Measurements from ENCODE around the gene ARL17B. TPM values are rescaled to one million over a fixed set of nuclear protein-coding genes. Genes with fewer than 3 reads are reported as not detected.
A peak's percentile ranks its signal among the peaks of the same experiment; 100 is the strongest.
"Not testable (repeated sequence)": the region's sequence is repeated elsewhere in the genome, so short reads cannot be mapped to it uniquely, and the experiment has no call there.

The ARL17B gene
- total RNA-seq, 1 donor from 2014 or later = 15.3 TPM

DNA sequence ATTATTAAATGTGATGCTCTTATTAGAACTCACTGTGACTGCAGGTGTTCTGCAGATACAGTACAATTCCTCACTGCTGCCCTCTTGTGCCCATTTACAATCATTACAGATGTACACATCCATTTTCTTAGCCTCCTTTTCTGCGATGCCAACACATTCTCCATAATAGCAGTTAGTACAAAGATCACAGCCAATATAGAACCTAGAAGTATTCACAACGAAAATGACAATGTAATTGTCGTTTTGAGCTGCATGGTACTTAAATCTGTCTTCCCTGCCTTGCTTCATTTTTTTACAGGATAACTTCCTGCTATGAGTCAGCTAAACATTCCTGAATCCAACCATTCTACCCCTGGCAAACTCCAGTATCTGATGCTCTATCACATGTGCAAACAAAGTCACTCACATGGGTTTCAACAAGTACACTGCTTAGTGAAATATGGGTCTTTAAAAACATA lies 74.8 kb downstream of the ARL17B start:
- Mint-ChIP-seq H3K4me1 (ENCODE audit: low read depth, unreplicated experiment) (peaks cover 15% of the 10 kb centered on the region), H3K4me3 (ENCODE audit: unreplicated experiment) (peak overlapping the region; percentile 0)
- not testable (repeated sequence) for H3K36me3 Mint-ChIP-seq (ENCODE audit: unreplicated experiment); H3K27me3 Mint-ChIP-seq (ENCODE audit: unreplicated experiment); H3K27ac Mint-ChIP-seq (ENCODE audit: unreplicated experiment); H3K9me3 Mint-ChIP-seq (ENCODE audit: unreplicated experiment); DNase-seq
- TF ChIP-seq, protein P1, sequence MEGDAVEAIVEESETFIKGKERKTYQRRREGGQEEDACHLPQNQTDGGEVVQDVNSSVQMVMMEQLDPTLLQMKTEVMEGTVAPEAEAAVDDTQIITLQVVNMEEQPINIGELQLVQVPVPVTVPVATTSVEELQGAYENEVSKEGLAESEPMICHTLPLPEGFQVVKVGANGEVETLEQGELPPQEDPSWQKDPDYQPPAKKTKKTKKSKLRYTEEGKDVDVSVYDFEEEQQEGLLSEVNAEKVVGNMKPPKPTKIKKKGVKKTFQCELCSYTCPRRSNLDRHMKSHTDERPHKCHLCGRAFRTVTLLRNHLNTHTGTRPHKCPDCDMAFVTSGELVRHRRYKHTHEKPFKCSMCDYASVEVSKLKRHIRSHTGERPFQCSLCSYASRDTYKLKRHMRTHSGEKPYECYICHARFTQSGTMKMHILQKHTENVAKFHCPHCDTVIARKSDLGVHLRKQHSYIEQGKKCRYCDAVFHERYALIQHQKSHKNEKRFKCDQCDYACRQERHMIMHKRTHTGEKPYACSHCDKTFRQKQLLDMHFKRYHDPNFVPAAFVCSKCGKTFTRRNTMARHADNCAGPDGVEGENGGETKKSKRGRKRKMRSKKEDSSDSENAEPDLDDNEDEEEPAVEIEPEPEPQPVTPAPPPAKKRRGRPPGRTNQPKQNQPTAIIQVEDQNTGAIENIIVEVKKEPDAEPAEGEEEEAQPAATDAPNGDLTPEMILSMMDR (IDR thresholded peaks at IDR 0.05; ENCODE audit: partially characterized antibody, unreplicated experiment) = peak; percentile 83

DNA sequence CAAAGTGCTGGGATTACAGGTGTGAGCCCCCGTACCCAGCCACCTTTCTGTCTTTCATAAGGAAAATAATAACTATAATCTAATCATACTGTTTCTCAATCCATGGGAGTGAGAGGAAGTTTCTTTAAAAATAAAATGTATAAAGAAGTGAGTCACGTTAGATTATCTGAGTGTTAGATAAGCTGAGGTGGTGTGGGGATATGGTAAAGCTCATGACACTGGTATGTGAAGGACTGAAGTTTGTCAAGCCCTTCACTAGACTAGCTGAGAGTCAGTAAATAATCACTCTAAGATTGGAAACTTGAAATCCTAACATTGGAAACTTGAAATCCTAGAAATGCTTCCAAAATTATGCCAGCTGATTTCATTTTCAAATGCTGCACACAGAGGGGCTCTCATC lies 76.1 kb downstream of the ARL17B start:
- H3K4me3 Mint-ChIP-seq (ENCODE audit: unreplicated experiment); H3K27ac Mint-ChIP-seq (ENCODE audit: unreplicated experiment); H3K36me3 Mint-ChIP-seq (ENCODE audit: unreplicated experiment); H3K9me3 Mint-ChIP-seq (ENCODE audit: unreplicated experiment); DNase-seq; H3K27me3 Mint-ChIP-seq (ENCODE audit: unreplicated experiment): not testable (repeated sequence)
- H3K4me1 Mint-ChIP-seq (ENCODE audit: low read depth, unreplicated experiment) = peaks cover 15% of the 10 kb centered on the region

DNA sequence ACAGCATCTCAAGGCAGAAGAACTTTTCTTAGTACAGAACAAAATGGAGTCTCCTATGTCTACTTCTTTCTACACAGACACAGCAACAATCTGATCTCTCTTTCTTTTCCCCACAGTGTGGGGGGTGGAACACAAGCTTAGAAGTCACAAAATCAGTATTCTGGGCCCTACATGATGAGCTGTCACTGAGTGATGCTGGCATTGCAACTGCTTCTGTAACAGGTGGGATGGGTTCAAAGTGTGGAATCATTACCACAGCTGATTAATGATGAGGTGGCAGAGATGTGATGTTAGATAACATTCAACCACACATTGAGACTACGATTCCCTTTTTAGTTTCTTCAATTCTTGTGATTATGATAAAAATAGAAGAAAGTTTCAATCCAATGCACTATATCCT lies 77.1 kb downstream of the ARL17B start:
- not testable (repeated sequence) for DNase-seq; H3K4me3 Mint-ChIP-seq (ENCODE audit: unreplicated experiment); H3K36me3 Mint-ChIP-seq (ENCODE audit: unreplicated experiment); H3K9me3 Mint-ChIP-seq (ENCODE audit: unreplicated experiment); H3K27me3 Mint-ChIP-seq (ENCODE audit: unreplicated experiment)
- peaks cover 20% of the 10 kb centered on the region for H3K4me1 Mint-ChIP-seq (ENCODE audit: low read depth, unreplicated experiment)
- H3K27ac Mint-ChIP-seq (ENCODE audit: unreplicated experiment) = peak overlapping the region; percentile 44

DNA sequence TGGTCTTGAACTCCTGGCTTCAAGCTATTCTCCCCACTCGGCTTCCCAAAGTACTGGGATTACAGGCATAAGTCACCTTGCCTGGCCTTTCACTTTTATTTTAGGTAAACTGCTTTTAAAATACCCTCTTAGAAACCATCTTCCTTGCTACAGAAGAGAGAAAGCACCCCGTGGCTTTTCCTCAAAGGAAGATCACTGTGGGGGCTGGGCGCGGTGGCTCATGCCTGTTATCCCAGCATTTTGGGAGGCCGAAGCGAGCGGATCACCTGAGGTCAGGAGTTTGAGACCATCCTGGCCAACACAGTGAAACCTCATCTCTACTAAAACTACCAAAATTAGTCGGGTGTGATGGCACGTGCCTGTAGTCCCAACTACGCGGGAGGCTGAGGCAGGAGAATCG lies 78.9 kb downstream of the ARL17B start:
- not testable (repeated sequence) for DNase-seq; H3K4me3 Mint-ChIP-seq (ENCODE audit: unreplicated experiment); H3K9me3 Mint-ChIP-seq (ENCODE audit: unreplicated experiment); H3K36me3 Mint-ChIP-seq (ENCODE audit: unreplicated experiment); H3K27me3 Mint-ChIP-seq (ENCODE audit: unreplicated experiment); H3K27ac Mint-ChIP-seq (ENCODE audit: unreplicated experiment)
- H3K4me1 Mint-ChIP-seq (ENCODE audit: low read depth, unreplicated experiment) = peaks cover 20% of the 10 kb centered on the region

DNA sequence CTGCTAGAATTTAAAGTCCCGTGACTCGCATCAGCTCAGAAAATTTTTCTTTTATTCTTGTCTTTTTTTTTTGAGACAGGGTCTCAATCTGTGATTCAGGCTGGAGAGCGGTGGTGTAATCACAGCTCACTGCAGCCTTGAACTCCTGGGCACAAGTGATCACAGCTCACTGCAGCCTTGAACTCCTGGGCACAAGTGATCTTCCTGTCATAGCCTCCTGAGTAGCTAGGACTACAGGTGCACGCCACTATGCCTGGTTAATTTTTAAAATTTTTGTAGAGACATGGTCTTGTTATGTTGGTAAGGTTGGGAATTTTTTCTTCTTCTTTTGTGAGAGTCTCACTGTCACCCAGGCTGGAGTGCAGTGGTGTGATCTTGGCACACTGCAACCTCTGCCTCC lies 80.2 kb downstream of the ARL17B start:
- not testable (repeated sequence) for H3K36me3 Mint-ChIP-seq (ENCODE audit: unreplicated experiment); H3K9me3 Mint-ChIP-seq (ENCODE audit: unreplicated experiment); H3K27ac Mint-ChIP-seq (ENCODE audit: unreplicated experiment); DNase-seq; H3K4me3 Mint-ChIP-seq (ENCODE audit: unreplicated experiment); H3K27me3 Mint-ChIP-seq (ENCODE audit: unreplicated experiment)
- H3K4me1 Mint-ChIP-seq (ENCODE audit: low read depth, unreplicated experiment) = peaks cover 16% of the 10 kb centered on the region

DNA sequence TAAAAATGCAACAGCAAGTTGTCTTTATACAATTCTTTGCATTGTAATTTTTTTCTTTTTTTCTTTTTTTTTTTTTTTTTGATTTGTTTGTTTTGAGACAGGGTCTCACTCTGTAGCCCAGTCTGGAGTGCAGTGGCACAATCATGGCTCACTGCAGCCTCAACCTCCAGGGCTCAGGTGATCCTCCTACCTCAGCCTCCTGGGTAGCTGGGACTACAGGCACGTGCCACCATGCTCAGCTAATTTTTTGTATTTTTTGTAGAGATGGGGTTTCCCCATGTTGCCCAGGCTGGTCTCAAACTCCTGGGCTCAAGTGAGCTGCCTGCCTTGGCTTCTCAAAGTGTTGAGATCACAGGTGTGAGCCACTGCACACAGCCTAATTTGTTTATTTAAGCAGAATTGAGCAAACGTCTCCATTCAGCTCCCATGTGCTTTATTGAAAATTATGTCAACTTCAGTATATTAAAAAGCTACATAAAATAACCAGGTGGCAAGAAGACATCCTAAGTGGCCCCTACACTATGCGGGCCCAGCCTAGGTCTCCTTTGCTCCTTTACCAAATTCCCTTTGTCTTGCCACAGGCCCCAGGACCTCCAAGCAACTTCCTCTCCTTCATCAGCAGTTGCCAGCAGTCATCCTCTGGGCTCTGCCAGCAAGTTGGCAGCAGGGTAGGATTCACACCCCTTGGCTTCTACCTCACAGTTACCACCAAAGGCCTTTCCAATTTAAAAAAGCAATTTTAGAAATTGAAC lies 84.7 kb downstream of the ARL17B start:
- not testable (repeated sequence) for H3K4me3 Mint-ChIP-seq (ENCODE audit: unreplicated experiment); H3K36me3 Mint-ChIP-seq (ENCODE audit: unreplicated experiment); DNase-seq; H3K27ac Mint-ChIP-seq (ENCODE audit: unreplicated experiment); H3K4me1 Mint-ChIP-seq (ENCODE audit: low read depth, unreplicated experiment); H3K27me3 Mint-ChIP-seq (ENCODE audit: unreplicated experiment); H3K9me3 Mint-ChIP-seq (ENCODE audit: unreplicated experiment)

DNA sequence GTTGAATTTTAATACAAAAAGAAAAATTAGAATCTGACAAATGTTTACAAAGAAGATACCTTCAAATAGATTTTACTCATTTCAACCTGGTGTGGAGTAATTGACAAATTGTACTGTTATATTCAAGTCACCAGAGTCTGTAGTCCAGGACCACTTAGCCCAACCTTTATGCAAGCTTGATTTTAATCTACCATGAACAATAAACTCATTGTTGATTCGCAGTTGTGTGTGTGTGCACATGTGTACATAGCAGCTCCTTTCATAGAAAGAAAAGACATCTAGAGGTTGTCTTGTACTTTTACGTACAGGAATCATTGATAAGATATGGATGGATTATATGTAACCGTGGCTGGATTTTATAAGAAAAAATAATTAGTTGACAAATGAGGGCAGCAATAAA lies 87.3 kb downstream of the ARL17B start:
- no peak overlapping the region for H3K4me3 Mint-ChIP-seq (ENCODE audit: unreplicated experiment)
- peaks cover 2% of the 10 kb centered on the region for H3K27me3 Mint-ChIP-seq (ENCODE audit: unreplicated experiment)
- peaks cover 3% of the 10 kb centered on the region for H3K9me3 Mint-ChIP-seq (ENCODE audit: unreplicated experiment)
- no peak for DNase-seq
- no peaks in the 10 kb centered on the region for H3K36me3 Mint-ChIP-seq (ENCODE audit: unreplicated experiment)
- no peaks in the 10 kb centered on the region for H3K4me1 Mint-ChIP-seq (ENCODE audit: low read depth, unreplicated experiment)
- H3K27ac Mint-ChIP-seq (ENCODE audit: unreplicated experiment) = no peak overlapping the region
- TF ChIP-seq, protein P1 (IDR thresholded peaks at IDR 0.05; ENCODE audit: partially characterized antibody, unreplicated experiment) = no peak
